GM21381 (cell line): ENCODE measurements around the gene ANKRD52.
A peak's percentile ranks its signal among the peaks of the same experiment; 100 is the strongest.
"Not testable (repeated sequence)": the region's sequence is repeated elsewhere in the genome, so short reads cannot be mapped to it uniquely, and the experiment has no call there.

Source experiments
- ATAC-seq: cut with Tn5 transposase; IDR thresholded peaks from one replicate; pipeline ENCODE4 v1.9.1; 2021; ENCODE audit warnings: mild to moderate bottlenecking, moderate library complexity; ENCODE audit not compliant: unreplicated experiment

Gene ANKRD52

GRCh38 chr12:56274299-56274698 lies 16.1 kb upstream of the ANKRD52 start:
- no peak for ATAC-seq

- ATAC-seq, result not testable (repeated sequence)
Observed at GRCh38 chr12:56272468-56272867, 14.3 kb upstream of the ANKRD52 start.

GRCh38 chr12:56271031-56271430 lies 12.8 kb upstream of the ANKRD52 start:
- ATAC-seq, result no peak

- no peak for ATAC-seq
Observed at GRCh38 chr12:56267443-56268071, 9.4 kb upstream of the ANKRD52 start.

- peak; percentile 91 for ATAC-seq
Observed at GRCh38 chr12:56266693-56267442, 8.7 kb upstream of the ANKRD52 start, which contains the start of gene COQ10A. TSS of gene COQ10A (plus strand) at chr12:56266942. CDS start at chr12:56267119, 177 bp downstream.

- not testable (repeated sequence) for ATAC-seq
Observed at GRCh38 chr12:56266068-56266692, 8.0 kb upstream of the ANKRD52 start.

- not testable (repeated sequence) for ATAC-seq
Observed at GRCh38 chr12:56262955-56263354, 4.8 kb upstream of the ANKRD52 start.

- no peak for ATAC-seq
Observed at GRCh38 chr12:56261503-56262232, 3.5 kb upstream of the ANKRD52 start.

- ATAC-seq, result no peak
Observed at GRCh38 chr12:56260921-56261320, 2.7 kb upstream of the ANKRD52 start.

GRCh38 chr12:56260380-56260779 lies 2.2 kb upstream of the ANKRD52 start:
- ATAC-seq, result no peak

- ATAC-seq, result no peak
Observed at GRCh38 chr12:56258820-56259183, 618 bp upstream of the ANKRD52 start.

- ATAC-seq, result no peak
Observed at GRCh38 chr12:56257491-56258067, 605 bp downstream of the ANKRD52 start.

GRCh38 chr12:56257071-56257470 lies 1.1 kb downstream of the ANKRD52 start:
- ATAC-seq, result no peak

GRCh38 chr12:56256326-56256960 lies 1.7 kb downstream of the ANKRD52 start:
- ATAC-seq, result no peak

GRCh38 chr12:56255671-56256070 lies 2.5 kb downstream of the ANKRD52 start:
- no peak for ATAC-seq

GRCh38 chr12:56253091-56253490 lies 5.1 kb downstream of the ANKRD52 start:
- no peak for ATAC-seq

- no peak for ATAC-seq
Observed at GRCh38 chr12:56252649-56253048, 5.5 kb downstream of the ANKRD52 start.

- ATAC-seq, result no peak
Observed at GRCh38 chr12:56248711-56249110, 9.5 kb downstream of the ANKRD52 start.

- ATAC-seq, result no peak
Observed at GRCh38 chr12:56247923-56248322, 10.3 kb downstream of the ANKRD52 start.

GRCh38 chr12:56244494-56244893 lies 13.7 kb downstream of the ANKRD52 start:
- ATAC-seq, result no peak
